HL-60 (cell line): ENCODE measurements around the gene ERAP2.

Experiments used
- POLR2AphosphoS5 ChIP-seq: IDR thresholded peaks from 2 replicates; pipeline ENCODE4 v1.6.1; 2012; ENCODE audit warnings: low read depth
- TF ChIP-seq, protein P1 (sequence below): IDR thresholded peaks from one replicate; pipeline ENCODE4 v1.5.1; 2011; ENCODE audit warnings: low read length, control low read depth, inconsistent platforms; ENCODE audit not compliant: insufficient read depth
- TF ChIP-seq, protein P2 (sequence below): IDR thresholded peaks from 2 replicates; pipeline ENCODE4 v1.6.1; 2012; ENCODE audit warnings: low read depth; ENCODE audit not compliant: insufficient replicate concordance

DNA sequence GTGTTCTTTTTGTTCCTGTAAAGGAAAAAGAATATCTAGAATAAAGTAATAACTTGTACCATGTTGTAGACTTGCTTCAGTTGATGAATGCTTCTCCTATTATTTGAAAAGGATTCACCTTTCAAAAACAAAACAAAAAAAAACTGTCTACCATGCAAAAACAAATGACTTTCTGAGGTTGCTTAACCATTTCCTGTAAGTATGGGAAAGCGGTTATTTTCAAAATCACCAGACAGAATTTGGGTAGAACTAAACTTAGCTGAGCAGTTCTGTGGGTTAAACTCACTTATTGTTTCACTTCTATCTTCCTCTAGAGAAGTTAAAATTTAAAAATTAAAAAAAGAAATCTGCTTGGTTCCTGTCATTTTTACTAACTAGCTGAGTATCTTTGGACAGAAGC lies 84.8 kb downstream of the ERAP2 start:
- TF ChIP-seq, protein P1, sequence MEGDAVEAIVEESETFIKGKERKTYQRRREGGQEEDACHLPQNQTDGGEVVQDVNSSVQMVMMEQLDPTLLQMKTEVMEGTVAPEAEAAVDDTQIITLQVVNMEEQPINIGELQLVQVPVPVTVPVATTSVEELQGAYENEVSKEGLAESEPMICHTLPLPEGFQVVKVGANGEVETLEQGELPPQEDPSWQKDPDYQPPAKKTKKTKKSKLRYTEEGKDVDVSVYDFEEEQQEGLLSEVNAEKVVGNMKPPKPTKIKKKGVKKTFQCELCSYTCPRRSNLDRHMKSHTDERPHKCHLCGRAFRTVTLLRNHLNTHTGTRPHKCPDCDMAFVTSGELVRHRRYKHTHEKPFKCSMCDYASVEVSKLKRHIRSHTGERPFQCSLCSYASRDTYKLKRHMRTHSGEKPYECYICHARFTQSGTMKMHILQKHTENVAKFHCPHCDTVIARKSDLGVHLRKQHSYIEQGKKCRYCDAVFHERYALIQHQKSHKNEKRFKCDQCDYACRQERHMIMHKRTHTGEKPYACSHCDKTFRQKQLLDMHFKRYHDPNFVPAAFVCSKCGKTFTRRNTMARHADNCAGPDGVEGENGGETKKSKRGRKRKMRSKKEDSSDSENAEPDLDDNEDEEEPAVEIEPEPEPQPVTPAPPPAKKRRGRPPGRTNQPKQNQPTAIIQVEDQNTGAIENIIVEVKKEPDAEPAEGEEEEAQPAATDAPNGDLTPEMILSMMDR = no peak
- no peak for TF ChIP-seq POLR2AphosphoS5
- TF ChIP-seq, protein P2, sequence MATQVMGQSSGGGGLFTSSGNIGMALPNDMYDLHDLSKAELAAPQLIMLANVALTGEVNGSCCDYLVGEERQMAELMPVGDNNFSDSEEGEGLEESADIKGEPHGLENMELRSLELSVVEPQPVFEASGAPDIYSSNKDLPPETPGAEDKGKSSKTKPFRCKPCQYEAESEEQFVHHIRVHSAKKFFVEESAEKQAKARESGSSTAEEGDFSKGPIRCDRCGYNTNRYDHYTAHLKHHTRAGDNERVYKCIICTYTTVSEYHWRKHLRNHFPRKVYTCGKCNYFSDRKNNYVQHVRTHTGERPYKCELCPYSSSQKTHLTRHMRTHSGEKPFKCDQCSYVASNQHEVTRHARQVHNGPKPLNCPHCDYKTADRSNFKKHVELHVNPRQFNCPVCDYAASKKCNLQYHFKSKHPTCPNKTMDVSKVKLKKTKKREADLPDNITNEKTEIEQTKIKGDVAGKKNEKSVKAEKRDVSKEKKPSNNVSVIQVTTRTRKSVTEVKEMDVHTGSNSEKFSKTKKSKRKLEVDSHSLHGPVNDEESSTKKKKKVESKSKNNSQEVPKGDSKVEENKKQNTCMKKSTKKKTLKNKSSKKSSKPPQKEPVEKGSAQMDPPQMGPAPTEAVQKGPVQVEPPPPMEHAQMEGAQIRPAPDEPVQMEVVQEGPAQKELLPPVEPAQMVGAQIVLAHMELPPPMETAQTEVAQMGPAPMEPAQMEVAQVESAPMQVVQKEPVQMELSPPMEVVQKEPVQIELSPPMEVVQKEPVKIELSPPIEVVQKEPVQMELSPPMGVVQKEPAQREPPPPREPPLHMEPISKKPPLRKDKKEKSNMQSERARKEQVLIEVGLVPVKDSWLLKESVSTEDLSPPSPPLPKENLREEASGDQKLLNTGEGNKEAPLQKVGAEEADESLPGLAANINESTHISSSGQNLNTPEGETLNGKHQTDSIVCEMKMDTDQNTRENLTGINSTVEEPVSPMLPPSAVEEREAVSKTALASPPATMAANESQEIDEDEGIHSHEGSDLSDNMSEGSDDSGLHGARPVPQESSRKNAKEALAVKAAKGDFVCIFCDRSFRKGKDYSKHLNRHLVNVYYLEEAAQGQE = no peak
